Natural killer cell (primary cell): Measurements from ENCODE around the gene GPR78. TPM values are rescaled to one million over a fixed set of nuclear protein-coding genes. Genes with fewer than 3 reads are reported as not detected.

Source experiments
- ATAC-seq, 3 donors: fragments of 150-1000 bp in 2 of 3; fragments of 200-7000 bp in 1 of 3; cut with Tn5 transposase; 1 replicate in 1 of 3; 2 replicates in 2 of 3; pipeline ENCODE4 v1.10.0; 2021; ENCODE audit warnings: mild to moderate bottlenecking in 2 of 3, moderate library complexity in 2 of 3
- DNase-seq, 2 donors: peaks; one replicate each; pipeline versions ENCODE4 v3.0.0 to v3.0.0-alpha.2; 2013 to 2021; ENCODE audit warnings: mixed read lengths in 1 of 2
- H3K27ac ChIP-seq: one replicate; pipeline ENCODE4 v1.5.1; 2013; ENCODE audit warnings: mild to moderate bottlenecking, low read length
- H3K27me3 ChIP-seq: one replicate; pipeline ENCODE4 v1.6.1; 2013; ENCODE audit warnings: low read length; ENCODE audit not compliant: control insufficient read depth, insufficient read depth
- H3K36me3 ChIP-seq: one replicate; pipeline ENCODE4 v1.6.1; 2013; ENCODE audit warnings: low read length; ENCODE audit not compliant: control insufficient read depth, insufficient read depth
- H3K4me1 ChIP-seq: one replicate; pipeline ENCODE4 v1.6.1; 2013; ENCODE audit warnings: low read length; ENCODE audit not compliant: control insufficient read depth, insufficient read depth
- H3K4me3 ChIP-seq: one replicate; pipeline ENCODE4 v1.5.1; 2013; ENCODE audit warnings: low read length
- H3K9me3 ChIP-seq: one replicate; pipeline ENCODE4 v1.6.1; 2013; ENCODE audit warnings: low read length; ENCODE audit not compliant: control insufficient read depth, insufficient read depth
- H3K27ac Mint-ChIP-seq, 2 donors: one replicate each; pipeline ENCODE4 v1.8.0; 2022; ENCODE audit warnings: mild to moderate bottlenecking in 2 of 2, mixed read lengths in 2 of 2, moderate library complexity in 1 of 2
- H3K27me3 Mint-ChIP-seq, 2 donors: one replicate each; pipeline ENCODE4 v1.8.0; 2022; ENCODE audit warnings: low read depth in 2 of 2, mixed read lengths in 2 of 2
- H3K36me3 Mint-ChIP-seq: one replicate; pipeline ENCODE4 v1.8.0; 2022; ENCODE audit warnings: mixed read lengths
- H3K4me1 Mint-ChIP-seq, 2 donors: one replicate each; pipeline ENCODE4 v1.8.0; 2022; ENCODE audit warnings: mixed read lengths in 2 of 2
- H3K4me3 Mint-ChIP-seq: one replicate; pipeline ENCODE4 v1.8.0; 2022; ENCODE audit warnings: mild to moderate bottlenecking, moderate library complexity, mixed read lengths
- H3K9me3 Mint-ChIP-seq, 2 donors: one replicate each; pipeline ENCODE4 v1.8.0; 2022; ENCODE audit warnings: mixed read lengths in 2 of 2
- CTCF ChIP-seq: fragments of 200-600 bp; IDR thresholded peaks from one replicate; pipeline ENCODE4 v1.8.0; 2022; ENCODE audit warnings: antibody characterized with exemption
- WGBS: methylation state at CpG from one replicate; pipeline ENCODE4 v1.1.7; 2013; ENCODE audit warnings: missing lambda C conversion rate; ENCODE audit not compliant: insufficient coverage; 5-methylcytosine and 5-hydroxymethylcytosine counted together
- intact Hi-C: fragments of 100-400 bp; cut with micrococcal nuclease; formaldehyde crosslinking; loops from one replicate; pipeline ENCODE4 v1.14.2; 2022
- total RNA-seq, 4 donors: library from RNA; stranded (reverse); fragments of 120-200 nt in 1 of 4; gene quantifications; one replicate each; pipeline versions ENCODE4 v1.2.3 to v1.2.4, GENCODE V29; 2013 to 2022

Gene GPR78
- total RNA-seq, 3 donors from 2014 or later (not counting 1 experiment from before 2014, with no cell fraction given): not detected

DNA sequence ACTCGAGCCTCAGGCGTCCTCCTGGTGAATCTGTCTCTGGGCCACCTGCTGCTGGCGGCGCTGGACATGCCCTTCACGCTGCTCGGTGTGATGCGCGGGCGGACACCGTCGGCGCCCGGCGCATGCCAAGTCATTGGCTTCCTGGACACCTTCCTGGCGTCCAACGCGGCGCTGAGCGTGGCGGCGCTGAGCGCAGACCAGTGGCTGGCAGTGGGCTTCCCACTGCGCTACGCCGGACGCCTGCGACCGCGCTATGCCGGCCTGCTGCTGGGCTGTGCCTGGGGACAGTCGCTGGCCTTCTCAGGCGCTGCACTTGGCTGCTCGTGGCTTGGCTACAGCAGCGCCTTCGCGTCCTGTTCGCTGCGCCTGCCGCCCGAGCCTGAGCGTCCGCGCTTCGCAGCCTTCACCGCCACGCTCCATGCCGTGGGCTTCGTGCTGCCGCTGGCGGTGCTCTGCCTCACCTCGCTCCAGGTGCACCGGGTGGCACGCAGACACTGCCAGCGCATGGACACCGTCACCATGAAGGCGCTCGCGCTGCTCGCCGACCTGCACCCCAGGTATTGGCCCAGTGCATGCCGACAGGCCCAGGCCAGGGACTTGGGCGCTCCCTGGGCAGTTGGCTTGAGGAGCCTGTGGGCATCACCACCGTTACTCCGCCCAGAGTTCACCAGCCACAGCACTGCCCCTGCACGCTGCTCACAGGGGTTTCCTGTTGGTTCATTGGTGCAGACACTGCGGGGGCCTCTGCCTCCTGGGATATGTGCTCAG lies 1.1 kb downstream of the GPR78 start:
- DNase-seq (no peak), ATAC-seq (no peak)
- Mint-ChIP-seq H3K36me3 (no peaks in the 10 kb centered on the region), H3K27me3 (peaks cover 6 to 16% of the 10 kb centered on the region in 2 donors), H3K4me1 (no peaks in the 10 kb centered on the region), H3K27ac (no peak overlapping the region), H3K9me3 (no peaks in the 10 kb centered on the region), H3K4me3 (no peak overlapping the region)
- intact Hi-C loops: no loop called here
- 66% methylated on average over 66 of the region's 66 CpGs for WGBS
- H3K4me3 ChIP-seq: no peak overlapping the region
- no peak for TF ChIP-seq CTCF
- H3K4me1 ChIP-seq: no peaks in the 10 kb centered on the region
- H3K27ac ChIP-seq: no peak overlapping the region
- no peaks in the 10 kb centered on the region for H3K36me3 ChIP-seq
- no peaks in the 10 kb centered on the region for H3K9me3 ChIP-seq
- no peaks in the 10 kb centered on the region for H3K27me3 ChIP-seq

GRCh38 chr4:8582016-8582415 lies 1.8 kb downstream of the GPR78 start:
- intact Hi-C loops: no loop called here
- Mint-ChIP-seq H3K4me3 (no peak overlapping the region), H3K27ac (no peak overlapping the region), H3K36me3 (no peaks in the 10 kb centered on the region), H3K27me3 (peaks cover 6 to 14% of the 10 kb centered on the region in 2 donors), H3K4me1 (no peaks in the 10 kb centered on the region), H3K9me3 (no peaks in the 10 kb centered on the region)
- Histone ChIP-seq H3K9me3 (no peaks in the 10 kb centered on the region), H3K27me3 (no peaks in the 10 kb centered on the region), H3K36me3 (no peaks in the 10 kb centered on the region), H3K27ac (no peak overlapping the region), H3K4me1 (no peaks in the 10 kb centered on the region), H3K4me3 (no peak overlapping the region)
- 67% methylated on average over 1 of the region's 2 CpGs for WGBS
- TF ChIP-seq CTCF: no peak
- no peak for DNase-seq
- ATAC-seq: no peak

DNA sequence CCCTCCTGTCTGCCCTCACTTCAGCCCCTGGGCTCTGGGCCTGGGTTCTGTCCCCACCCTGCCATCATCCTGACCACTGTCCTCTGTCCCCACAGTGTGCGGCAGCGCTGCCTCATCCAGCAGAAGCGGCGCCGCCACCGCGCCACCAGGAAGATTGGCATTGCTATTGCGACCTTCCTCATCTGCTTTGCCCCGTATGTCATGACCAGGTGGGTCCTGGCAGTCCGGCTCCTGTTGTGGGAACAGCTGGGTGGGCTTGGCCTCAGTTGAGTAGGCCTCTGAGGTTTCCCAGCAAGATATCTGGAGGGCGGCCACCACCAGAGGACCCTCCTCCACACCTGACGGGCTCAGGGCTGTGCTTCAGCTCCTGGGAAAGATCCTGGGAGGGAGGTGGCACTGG lies 2.2 kb downstream of the GPR78 start:
- no peak overlapping the region for H3K27ac ChIP-seq
- Mint-ChIP-seq H3K27me3 (peaks cover 6 to 12% of the 10 kb centered on the region in 2 donors), H3K36me3 (no peaks in the 10 kb centered on the region), H3K27ac (no peak overlapping the region), H3K4me1 (no peaks in the 10 kb centered on the region), H3K9me3 (no peaks in the 10 kb centered on the region), H3K4me3 (no peak overlapping the region)
- TF ChIP-seq CTCF: no peak
- H3K27me3 ChIP-seq: no peaks in the 10 kb centered on the region
- no peaks in the 10 kb centered on the region for H3K4me1 ChIP-seq
- DNase-seq: no peak
- no peak overlapping the region for H3K4me3 ChIP-seq
- ATAC-seq: no peak
- WGBS: 83% methylated on average over 12 of the region's 12 CpGs
- H3K9me3 ChIP-seq: no peaks in the 10 kb centered on the region
- no peaks in the 10 kb centered on the region for H3K36me3 ChIP-seq
- intact Hi-C loops: no loop called here
